ENCODE data around the gene EPHA4.

EPHA4 gene

DNA sequence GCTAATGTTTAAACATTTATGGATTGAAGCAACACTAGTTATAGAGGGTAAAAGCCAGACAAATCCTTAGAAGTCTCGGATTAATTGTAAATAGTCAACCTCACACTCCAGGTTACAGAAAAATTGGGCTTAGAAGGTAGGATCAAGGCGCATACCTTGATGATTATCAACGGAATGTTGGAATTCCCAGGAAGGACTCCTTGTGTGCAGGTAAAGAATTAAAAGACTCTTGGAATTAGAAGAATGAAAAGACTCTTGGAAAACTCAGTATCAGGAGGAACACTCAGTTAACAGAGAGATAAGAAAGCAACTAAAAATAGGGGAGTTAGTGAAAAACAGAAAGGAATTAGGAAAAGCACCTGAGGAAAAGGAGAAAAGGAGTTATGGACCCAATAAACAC lies 29.3 kb upstream of the EPHA4 start:
- no peaks in the 10 kb centered on the region for H3K79me1 ChIP-seq (ENCODE audit: low read length)
- no peak overlapping the region for H3K4me2 ChIP-seq (ENCODE audit: low read length)
- no peak overlapping the region for H3K4ac ChIP-seq (ENCODE audit: low read depth, low read length)
- H2BK5ac ChIP-seq (ENCODE audit: low read length): no peak overlapping the region
- H4K5ac ChIP-seq (ENCODE audit: low read length): no peak overlapping the region
- DNase-seq: peak; percentile 72
- H3K4me3 ChIP-seq (ENCODE audit: low read length): no peak overlapping the region
- H3K27ac ChIP-seq (ENCODE audit: low read depth, low read length): no peak overlapping the region
- no peak overlapping the region for H3K9ac ChIP-seq (ENCODE audit: low read length)
- H2AK5ac ChIP-seq (ENCODE audit: low read length): no peak overlapping the region
- no CpG with 5 or more reads among the region's 3 CpGs for WGBS (ENCODE audit: extremely low coverage, insufficient coverage, low lambda C conversion rate)
- H3K79me2 ChIP-seq (ENCODE audit: control insufficient read depth, insufficient read depth, low read length): no peaks in the 10 kb centered on the region
- no peak overlapping the region for H3K23ac ChIP-seq (ENCODE audit: low read length)
- no peak overlapping the region for H3K18ac ChIP-seq (ENCODE audit: low read length)
- no peaks in the 10 kb centered on the region for H3K4me1 ChIP-seq (ENCODE audit: control insufficient read depth, low read depth, low read length)
- H3K27me3 ChIP-seq (ENCODE audit: insufficient read depth, low read length, poor library complexity): no peaks in the 10 kb centered on the region
- H3K56ac ChIP-seq (ENCODE audit: low read length): no peak overlapping the region
- no peak overlapping the region for H4K8ac ChIP-seq (ENCODE audit: low read depth, low read length)
- H2BK120ac ChIP-seq (ENCODE audit: low read depth, low read length): no peak overlapping the region
- H2BK15ac ChIP-seq (replicated peaks; ENCODE audit: low read depth): no peak overlapping the region
- H3K36me3 ChIP-seq (ENCODE audit: control insufficient read depth, insufficient read depth, low read length): no peaks in the 10 kb centered on the region

DNA sequence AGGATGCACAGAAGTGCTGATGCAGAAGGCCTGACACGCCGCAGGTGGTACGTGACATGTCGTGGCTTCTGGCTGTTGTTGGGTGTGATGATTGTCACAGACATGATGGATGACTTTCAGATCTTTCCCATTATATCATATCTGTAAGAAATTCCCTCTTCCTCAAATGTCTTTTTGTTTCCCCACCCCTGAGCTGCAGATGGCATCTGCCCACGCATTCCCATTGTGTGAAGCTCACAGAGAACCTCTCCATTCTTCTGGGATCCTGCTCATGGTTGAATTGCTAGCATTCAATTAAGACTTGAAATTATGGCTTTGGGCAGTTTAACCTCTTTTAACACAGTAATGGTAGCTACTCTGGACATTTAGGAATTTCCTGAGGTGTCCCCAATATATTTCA lies 28.3 kb upstream of the EPHA4 start:
- no CpG with 5 or more reads among the region's 5 CpGs for WGBS (ENCODE audit: extremely low coverage, insufficient coverage, low lambda C conversion rate)
- H3K4me3 ChIP-seq (ENCODE audit: low read length): no peak overlapping the region
- no peak for DNase-seq

DNA sequence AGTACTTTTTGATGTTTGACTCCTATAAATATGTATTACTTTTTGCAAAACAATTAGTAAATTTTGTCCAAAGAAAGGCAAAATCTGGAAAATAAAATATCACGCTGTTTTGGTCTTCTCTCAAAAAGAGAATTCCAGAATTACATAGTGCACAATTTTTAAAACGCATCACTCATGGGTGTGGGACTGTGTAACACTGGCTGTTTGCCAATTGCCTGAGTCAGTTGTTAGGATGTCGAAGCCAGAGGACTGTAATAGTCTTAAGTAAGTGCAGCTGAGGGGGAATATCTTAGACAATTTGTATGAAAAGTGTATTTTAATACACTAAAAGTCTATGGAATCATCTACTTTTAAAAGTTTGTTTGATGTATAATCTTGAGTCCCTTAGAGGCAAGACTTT lies 24.1 kb upstream of the EPHA4 start:
- Histone ChIP-seq H3K27ac (ENCODE audit: low read depth, low read length) (no peak overlapping the region), H3K36me3 (ENCODE audit: control insufficient read depth, insufficient read depth, low read length) (no peaks in the 10 kb centered on the region), H4K5ac (ENCODE audit: low read length) (no peak overlapping the region), H4K8ac (ENCODE audit: low read depth, low read length) (no peak overlapping the region), H3K23ac (ENCODE audit: low read length) (no peak overlapping the region), H2AK5ac (ENCODE audit: low read length) (no peak overlapping the region), H3K18ac (ENCODE audit: low read length) (no peak overlapping the region), H3K4me1 (ENCODE audit: control insufficient read depth, low read depth, low read length) (no peaks in the 10 kb centered on the region), H3K9ac (ENCODE audit: low read length) (no peak overlapping the region), H3K56ac (ENCODE audit: low read length) (no peak overlapping the region), H3K79me1 (ENCODE audit: low read length) (no peaks in the 10 kb centered on the region), H3K79me2 (ENCODE audit: control insufficient read depth, insufficient read depth, low read length) (no peaks in the 10 kb centered on the region), H3K4ac (ENCODE audit: low read depth, low read length) (no peak overlapping the region), H2BK5ac (ENCODE audit: low read length) (no peak overlapping the region), H3K4me2 (ENCODE audit: low read length) (no peak overlapping the region), H2BK120ac (ENCODE audit: low read depth, low read length) (no peak overlapping the region), H3K4me3 (ENCODE audit: low read length) (no peak overlapping the region), H3K27me3 (ENCODE audit: insufficient read depth, low read length, poor library complexity) (no peaks in the 10 kb centered on the region), H2BK15ac (replicated peaks; ENCODE audit: low read depth) (no peak overlapping the region)
- no CpG with 5 or more reads among the region's 3 CpGs for WGBS (ENCODE audit: extremely low coverage, insufficient coverage, low lambda C conversion rate)
- no peak for DNase-seq

More for the DNA sequence above, 28.3 kb upstream of the EPHA4 start:
- Histone ChIP-seq H3K79me2 (ENCODE audit: control insufficient read depth, insufficient read depth, low read length) (no peaks in the 10 kb centered on the region), H4K5ac (ENCODE audit: low read length) (no peak overlapping the region), H3K4me2 (ENCODE audit: low read length) (no peak overlapping the region), H3K27me3 (ENCODE audit: insufficient read depth, low read length, poor library complexity) (no peaks in the 10 kb centered on the region), H3K79me1 (ENCODE audit: low read length) (no peaks in the 10 kb centered on the region), H2BK120ac (ENCODE audit: low read depth, low read length) (no peak overlapping the region), H3K18ac (ENCODE audit: low read length) (no peak overlapping the region), H2BK15ac (replicated peaks; ENCODE audit: low read depth) (no peak overlapping the region), H3K27ac (ENCODE audit: low read depth, low read length) (no peak overlapping the region), H4K8ac (ENCODE audit: low read depth, low read length) (no peak overlapping the region), H2BK5ac (ENCODE audit: low read length) (no peak overlapping the region), H3K36me3 (ENCODE audit: control insufficient read depth, insufficient read depth, low read length) (no peaks in the 10 kb centered on the region), H2AK5ac (ENCODE audit: low read length) (no peak overlapping the region), H3K9ac (ENCODE audit: low read length) (no peak overlapping the region), H3K23ac (ENCODE audit: low read length) (no peak overlapping the region), H3K4ac (ENCODE audit: low read depth, low read length) (no peak overlapping the region), H3K4me1 (ENCODE audit: control insufficient read depth, low read depth, low read length) (no peaks in the 10 kb centered on the region), H3K56ac (ENCODE audit: low read length) (no peak overlapping the region)

DNA sequence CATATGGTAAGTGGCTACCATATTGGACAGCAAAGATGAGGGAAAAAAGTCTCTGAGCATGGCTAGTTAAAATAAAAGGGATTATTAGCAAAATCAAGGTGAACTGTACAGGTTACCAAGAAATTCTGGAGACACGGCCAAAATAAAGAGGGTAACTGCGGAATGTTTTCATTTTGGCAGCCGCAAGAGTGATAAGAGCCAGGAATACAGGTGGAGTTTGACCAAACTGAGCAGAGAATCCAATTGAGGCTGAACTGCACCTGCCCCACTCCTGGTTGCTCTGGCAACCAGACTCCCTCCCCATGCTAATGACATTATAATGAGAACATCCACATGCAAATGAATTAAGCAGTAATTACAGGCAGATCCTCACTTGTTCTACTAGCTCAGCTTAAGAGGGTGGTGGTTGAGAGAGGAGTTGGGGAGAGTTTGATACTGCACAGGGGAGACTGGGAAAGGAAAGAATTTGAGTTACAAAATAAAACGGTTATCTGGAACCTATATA lies 18.8 kb upstream of the EPHA4 start:
- Histone ChIP-seq H3K79me2 (ENCODE audit: control insufficient read depth, insufficient read depth, low read length) (no peaks in the 10 kb centered on the region), H3K36me3 (ENCODE audit: control insufficient read depth, insufficient read depth, low read length) (no peaks in the 10 kb centered on the region), H3K27me3 (ENCODE audit: insufficient read depth, low read length, poor library complexity) (no peaks in the 10 kb centered on the region), H2AK5ac (ENCODE audit: low read length) (no peak overlapping the region), H4K5ac (ENCODE audit: low read length) (no peak overlapping the region), H3K4ac (ENCODE audit: low read depth, low read length) (no peak overlapping the region), H4K8ac (ENCODE audit: low read depth, low read length) (no peak overlapping the region), H3K56ac (ENCODE audit: low read length) (no peak overlapping the region), H2BK120ac (ENCODE audit: low read depth, low read length) (no peak overlapping the region), H3K4me3 (ENCODE audit: low read length) (no peak overlapping the region), H3K79me1 (ENCODE audit: low read length) (no peaks in the 10 kb centered on the region), H3K4me1 (ENCODE audit: control insufficient read depth, low read depth, low read length) (no peaks in the 10 kb centered on the region), H2BK5ac (ENCODE audit: low read length) (no peak overlapping the region), H3K23ac (ENCODE audit: low read length) (no peak overlapping the region), H3K27ac (ENCODE audit: low read depth, low read length) (no peak overlapping the region), H2BK15ac (replicated peaks; ENCODE audit: low read depth) (no peak overlapping the region), H3K4me2 (ENCODE audit: low read length) (no peak overlapping the region), H3K18ac (ENCODE audit: low read length) (no peak overlapping the region), H3K9ac (ENCODE audit: low read length) (no peak overlapping the region)
- no CpG with 5 or more reads among the region's 4 CpGs for WGBS (ENCODE audit: extremely low coverage, insufficient coverage, low lambda C conversion rate)
- DNase-seq: no peak

DNA sequence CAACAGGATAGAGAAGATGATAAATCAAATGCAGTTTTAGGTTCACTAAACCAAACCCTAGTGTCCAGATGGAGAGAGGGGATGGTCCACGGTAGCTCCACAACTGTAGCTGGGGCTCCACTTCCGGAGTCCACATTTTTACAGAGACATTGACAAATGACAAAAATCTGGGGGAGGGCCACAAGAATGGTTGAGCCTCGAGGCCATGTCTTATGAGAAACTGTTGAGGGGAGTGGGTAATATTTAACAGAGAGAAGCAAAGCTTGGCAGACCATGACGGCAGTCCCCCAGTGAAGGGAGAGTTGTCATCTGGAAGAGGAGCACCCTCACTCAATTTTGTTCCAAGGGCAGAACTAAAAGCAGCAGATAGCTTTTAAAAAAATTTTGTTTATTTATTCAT lies 17.6 kb upstream of the EPHA4 start:
- Histone ChIP-seq H3K4me2 (ENCODE audit: low read length) (no peak overlapping the region), H3K23ac (ENCODE audit: low read length) (no peak overlapping the region), H3K4me3 (ENCODE audit: low read length) (no peak overlapping the region), H3K27me3 (ENCODE audit: insufficient read depth, low read length, poor library complexity) (no peaks in the 10 kb centered on the region), H3K36me3 (ENCODE audit: control insufficient read depth, insufficient read depth, low read length) (no peaks in the 10 kb centered on the region), H2BK120ac (ENCODE audit: low read depth, low read length) (no peak overlapping the region), H3K4ac (ENCODE audit: low read depth, low read length) (no peak overlapping the region), H3K79me1 (ENCODE audit: low read length) (no peaks in the 10 kb centered on the region), H3K79me2 (ENCODE audit: control insufficient read depth, insufficient read depth, low read length) (no peaks in the 10 kb centered on the region), H3K4me1 (ENCODE audit: control insufficient read depth, low read depth, low read length) (no peaks in the 10 kb centered on the region), H2AK5ac (ENCODE audit: low read length) (no peak overlapping the region), H2BK15ac (replicated peaks; ENCODE audit: low read depth) (no peak overlapping the region), H3K18ac (ENCODE audit: low read length) (no peak overlapping the region), H3K56ac (ENCODE audit: low read length) (no peak overlapping the region), H4K5ac (ENCODE audit: low read length) (no peak overlapping the region), H4K8ac (ENCODE audit: low read depth, low read length) (no peak overlapping the region), H3K27ac (ENCODE audit: low read depth, low read length) (no peak overlapping the region), H3K9ac (ENCODE audit: low read length) (no peak overlapping the region), H2BK5ac (ENCODE audit: low read length) (no peak overlapping the region)
- no peak for DNase-seq
- no CpG with 5 or more reads among the region's 4 CpGs for WGBS (ENCODE audit: extremely low coverage, insufficient coverage, low lambda C conversion rate)

DNA sequence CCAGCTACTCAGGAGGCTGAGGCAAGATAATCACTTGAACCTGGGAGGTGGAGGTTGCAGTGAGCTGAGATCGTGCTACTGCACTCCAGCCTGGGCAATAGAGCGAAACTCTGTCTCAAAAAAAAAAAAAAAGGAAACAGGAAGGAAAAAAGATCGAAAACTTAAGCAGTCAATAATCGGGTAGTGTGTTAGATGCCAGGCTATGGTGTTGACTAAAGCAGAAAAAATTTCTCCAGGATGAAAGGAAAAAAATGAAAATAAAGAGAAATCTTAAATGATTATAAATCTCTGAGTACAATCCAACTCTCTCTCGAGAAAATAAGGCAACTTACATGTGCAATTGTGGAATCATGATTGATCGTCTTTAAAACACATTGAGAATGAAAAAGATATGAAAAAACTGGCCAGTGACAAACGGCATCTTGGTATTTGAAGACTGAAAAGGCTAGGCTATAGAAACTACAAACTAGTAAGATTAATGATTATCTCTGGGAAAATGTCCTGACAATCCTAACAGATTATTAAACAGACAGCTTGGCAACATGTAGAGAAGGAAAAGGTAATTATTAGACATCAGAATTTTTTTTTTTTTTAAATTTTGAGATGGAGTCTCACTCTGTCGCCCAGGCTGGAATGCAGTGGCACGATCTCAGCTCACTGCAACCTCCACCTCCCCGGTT lies 16.3 kb upstream of the EPHA4 start:
- Histone ChIP-seq H3K4me1 (ENCODE audit: control insufficient read depth, low read depth, low read length) (no peaks in the 10 kb centered on the region), H3K36me3 (ENCODE audit: control insufficient read depth, insufficient read depth, low read length) (no peaks in the 10 kb centered on the region), H3K79me1 (ENCODE audit: low read length) (no peaks in the 10 kb centered on the region), H3K27ac (ENCODE audit: low read depth, low read length) (no peak overlapping the region), H3K79me2 (ENCODE audit: control insufficient read depth, insufficient read depth, low read length) (no peaks in the 10 kb centered on the region), H3K23ac (ENCODE audit: low read length) (no peak overlapping the region), H3K56ac (ENCODE audit: low read length) (no peak overlapping the region), H2BK15ac (replicated peaks; ENCODE audit: low read depth) (no peak overlapping the region), H3K18ac (ENCODE audit: low read length) (no peak overlapping the region), H4K5ac (ENCODE audit: low read length) (no peak overlapping the region), H2BK5ac (ENCODE audit: low read length) (no peak overlapping the region), H3K4ac (ENCODE audit: low read depth, low read length) (no peak overlapping the region), H2AK5ac (ENCODE audit: low read length) (no peak overlapping the region), H3K4me2 (ENCODE audit: low read length) (no peak overlapping the region), H3K4me3 (ENCODE audit: low read length) (no peak overlapping the region), H3K27me3 (ENCODE audit: insufficient read depth, low read length, poor library complexity) (no peaks in the 10 kb centered on the region), H4K8ac (ENCODE audit: low read depth, low read length) (no peak overlapping the region), H2BK120ac (ENCODE audit: low read depth, low read length) (no peak overlapping the region), H3K9ac (ENCODE audit: low read length) (no peak overlapping the region)
- WGBS (ENCODE audit: extremely low coverage, insufficient coverage, low lambda C conversion rate): no CpG with 5 or more reads among the region's 10 CpGs
- no peak for DNase-seq
